Fibroblast of upper back skin (primary cell): Measurements from ENCODE around the gene TBC1D9B.

Experiments used
- DNase-seq: peaks from one replicate; pipeline ENCODE4 v3.0.0-alpha.2; 2013

TBC1D9B gene

GRCh38 chr5:179906795-179907555 is 722 bp downstream of the TBC1D9B start:
- peak; percentile 11 for DNase-seq

DNA sequence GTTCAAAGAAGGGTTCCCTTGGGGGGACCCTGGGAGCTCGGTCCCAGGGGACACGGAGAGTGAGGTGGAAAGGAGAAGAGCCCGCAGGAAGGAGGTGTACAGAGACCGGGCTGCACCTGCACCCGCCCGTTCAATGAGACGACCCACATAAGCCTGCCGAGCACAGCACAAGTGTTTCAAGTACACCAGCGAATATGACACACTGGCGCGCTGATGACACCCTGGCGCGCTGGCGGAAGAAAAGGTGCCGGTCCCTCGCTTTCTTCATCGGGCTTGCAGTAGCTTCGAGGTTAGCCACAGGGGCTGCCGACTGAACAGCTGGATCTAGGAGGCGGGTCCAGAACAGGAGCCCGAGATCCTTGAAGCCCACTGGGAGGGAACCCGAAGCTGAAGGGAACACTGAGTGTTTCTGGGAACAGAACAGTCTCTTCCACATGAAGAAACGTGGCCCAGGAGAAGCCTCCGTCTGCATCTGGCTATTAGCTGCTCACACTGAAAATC is 1.4 kb downstream of the TBC1D9B start:
- peak; percentile 6 for DNase-seq

- no peak for DNase-seq
Observed at GRCh38 chr5:179905161-179905560, 2.5 kb downstream of the TBC1D9B start.

GRCh38 chr5:179904463-179905160 is 3.1 kb downstream of the TBC1D9B start:
- no peak for DNase-seq

DNA sequence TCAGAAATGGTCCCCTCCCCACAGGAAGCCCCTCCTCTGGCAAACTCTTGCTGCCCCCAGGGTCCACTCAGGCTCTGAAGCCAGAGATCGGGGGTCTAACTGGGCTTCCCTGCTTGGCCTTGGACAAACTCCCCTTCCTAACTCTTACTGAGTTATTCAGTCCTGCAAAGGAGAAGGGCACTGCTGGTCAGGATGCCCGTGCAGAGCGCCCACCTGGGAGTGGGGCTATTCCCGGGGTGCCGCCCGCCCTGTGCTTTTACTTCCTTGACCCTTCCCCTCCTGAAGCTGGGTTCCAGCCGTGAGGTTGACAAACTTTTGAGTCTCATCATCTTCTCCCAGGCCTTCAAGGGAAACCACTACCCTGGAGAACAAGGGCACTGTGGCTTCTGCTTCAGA is 4.9 kb downstream of the TBC1D9B start:
- DNase-seq: no peak

DNA sequence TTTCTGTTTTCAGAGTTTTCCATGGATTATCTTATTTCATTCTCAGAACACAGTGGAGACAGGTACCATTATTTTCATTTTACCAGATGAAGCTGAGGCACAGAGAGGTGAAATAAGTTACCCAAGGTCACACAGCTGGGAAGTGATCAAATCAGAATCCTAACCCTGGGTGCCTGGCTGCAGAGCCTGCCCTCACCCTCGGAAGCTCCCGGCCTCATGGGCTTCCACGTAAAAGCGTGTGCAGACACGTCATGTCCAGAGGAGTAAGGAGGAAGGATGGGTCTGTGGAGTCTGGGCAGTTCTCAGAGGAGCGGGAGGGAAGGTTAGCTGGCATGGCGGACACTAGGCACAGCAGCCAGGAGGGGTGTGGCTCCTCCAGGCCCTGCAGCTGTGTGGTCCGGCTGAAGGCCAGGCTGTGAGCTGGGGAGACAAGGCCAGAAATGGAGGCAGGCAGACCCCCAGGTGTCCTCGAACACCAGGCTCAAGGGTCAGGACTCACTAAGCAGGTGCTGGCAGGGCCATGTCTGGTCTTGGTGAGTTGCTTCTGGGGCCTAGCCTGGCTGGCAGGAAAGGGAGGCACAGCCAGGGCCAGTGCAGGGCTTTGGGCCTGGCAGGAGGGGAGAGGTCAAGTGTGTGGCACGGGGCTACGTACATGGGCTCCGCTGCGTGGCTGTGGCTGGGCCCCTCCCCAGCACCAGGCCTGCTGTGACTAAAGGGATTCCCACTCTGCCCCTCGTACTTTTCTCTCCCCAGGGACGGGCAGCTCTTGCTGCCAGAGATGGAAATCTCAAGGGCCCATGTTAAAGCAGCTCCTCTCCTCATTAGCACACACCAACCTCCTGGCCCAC is 5.6 kb downstream of the TBC1D9B start:
- no peak for DNase-seq

GRCh38 chr5:179901462-179901861 is 6.2 kb downstream of the TBC1D9B start:
- DNase-seq: no peak

GRCh38 chr5:179900711-179901110 is 7.0 kb downstream of the TBC1D9B start:
- no peak for DNase-seq

DNA sequence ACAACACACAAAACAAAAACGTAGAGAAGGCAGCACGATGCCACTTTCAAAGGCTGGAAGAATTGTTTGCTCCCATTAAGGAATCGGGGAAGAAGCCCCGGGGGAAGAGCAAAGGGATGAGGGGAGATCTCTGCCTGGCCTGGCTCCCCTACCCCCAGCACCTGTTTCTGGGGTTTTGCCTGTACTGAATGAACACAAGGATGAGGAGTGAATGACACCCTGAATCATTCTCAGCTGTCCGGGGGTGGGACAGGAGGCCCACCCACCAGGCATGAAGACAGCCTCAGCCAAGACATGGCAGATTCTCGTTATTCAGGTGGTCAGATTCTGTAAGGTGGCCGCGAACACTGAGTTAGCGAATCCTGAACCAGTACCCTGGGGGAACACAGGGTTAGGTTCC is 7.5 kb downstream of the TBC1D9B start:
- no peak for DNase-seq

- DNase-seq: no peak
Observed at GRCh38 chr5:179895861-179896260, 11.8 kb downstream of the TBC1D9B start.

GRCh38 chr5:179893958-179894895 is 13.5 kb downstream of the TBC1D9B start:
- no peak for DNase-seq

DNA sequence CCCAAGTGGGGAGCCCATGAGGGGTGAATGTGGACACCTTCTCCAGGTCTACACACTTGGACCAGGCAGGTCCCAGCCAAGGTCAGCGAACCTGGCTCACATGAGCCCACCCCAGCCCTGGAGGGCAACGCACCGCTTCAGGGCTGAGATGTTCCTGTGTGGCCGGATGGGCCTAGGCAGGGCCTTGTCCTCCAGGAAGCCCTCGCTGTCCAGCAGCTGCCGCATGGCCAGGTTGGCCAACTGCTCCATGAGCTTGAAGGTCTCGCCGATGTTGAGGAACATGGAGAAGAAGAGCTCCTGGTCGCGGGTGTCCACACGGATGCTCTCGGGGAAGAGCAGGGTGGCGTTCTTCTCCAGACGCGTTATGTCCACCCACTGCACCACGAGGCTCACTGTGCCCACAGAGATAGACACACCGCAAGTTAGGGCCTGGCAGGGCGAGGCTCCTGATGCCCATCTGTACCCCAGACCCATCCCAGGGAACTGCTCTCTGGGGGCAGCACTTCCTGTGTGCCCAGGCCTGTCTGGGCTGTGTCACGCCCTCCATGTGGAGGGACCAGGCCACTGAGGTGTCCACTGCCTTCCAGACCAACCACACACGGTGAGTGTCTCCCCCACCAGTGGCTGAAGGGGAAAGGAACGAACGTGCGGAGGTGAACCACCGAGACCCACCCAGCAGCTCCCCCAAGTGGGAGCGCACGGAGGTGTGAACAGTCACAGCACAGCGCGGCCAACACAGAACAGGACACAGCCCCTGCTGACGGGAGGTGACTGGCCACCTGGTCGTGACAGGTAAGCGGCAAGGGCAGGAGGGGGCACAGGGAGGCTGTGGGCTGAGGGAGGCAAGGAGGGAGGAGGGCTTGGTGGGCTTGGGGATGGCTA is 14.4 kb downstream of the TBC1D9B start:
- DNase-seq: no peak

GRCh38 chr5:179892255-179892654 is 15.4 kb downstream of the TBC1D9B start:
- DNase-seq: no peak

DNA sequence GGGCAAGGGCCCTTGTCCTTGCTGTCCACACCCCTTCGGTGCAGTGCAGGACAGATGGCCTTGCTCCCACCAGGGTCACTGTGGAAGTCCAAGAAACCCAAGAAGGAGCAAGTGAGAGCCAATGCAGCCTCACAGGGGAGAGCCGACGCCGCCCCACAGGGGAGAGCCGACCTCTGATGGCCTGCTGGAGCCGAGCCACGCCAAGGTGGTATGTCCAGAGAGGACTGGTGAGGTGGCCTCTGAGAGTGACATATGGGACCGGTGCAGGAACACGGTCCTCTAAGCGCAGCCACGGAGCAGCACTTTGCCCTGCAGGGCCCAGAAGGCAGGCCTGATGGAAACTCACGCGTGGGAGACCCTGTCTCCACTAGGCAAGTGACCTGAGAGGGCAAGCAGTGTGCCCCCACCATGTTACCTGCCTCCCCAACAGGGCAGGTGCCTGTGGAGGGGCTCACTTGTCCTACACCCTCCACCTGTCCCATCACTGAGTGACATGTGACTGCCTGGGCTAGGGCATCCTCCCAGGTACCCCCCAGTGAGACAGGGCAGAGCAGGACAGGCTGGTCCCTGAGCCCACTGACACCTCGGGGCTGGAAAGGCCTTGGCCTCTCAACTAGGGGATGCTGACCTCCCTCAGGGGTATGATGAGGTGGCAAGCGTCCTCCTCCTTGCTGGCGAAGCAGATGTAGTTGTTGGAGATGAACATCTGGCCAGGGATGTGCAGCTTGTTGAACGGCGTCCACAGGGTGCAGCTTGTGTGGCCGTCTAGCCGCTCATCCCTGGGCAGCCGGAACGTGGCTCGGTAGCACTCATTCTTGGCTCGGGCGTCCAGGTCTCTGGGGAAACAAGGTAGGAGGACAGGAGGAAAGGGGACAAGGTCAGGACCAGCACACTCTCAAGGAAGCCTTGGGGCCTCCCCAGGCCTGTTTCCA is 16.7 kb downstream of the TBC1D9B start:
- DNase-seq: no peak

- no peak for DNase-seq
Observed at GRCh38 chr5:179889885-179890284, 17.8 kb downstream of the TBC1D9B start.

DNA sequence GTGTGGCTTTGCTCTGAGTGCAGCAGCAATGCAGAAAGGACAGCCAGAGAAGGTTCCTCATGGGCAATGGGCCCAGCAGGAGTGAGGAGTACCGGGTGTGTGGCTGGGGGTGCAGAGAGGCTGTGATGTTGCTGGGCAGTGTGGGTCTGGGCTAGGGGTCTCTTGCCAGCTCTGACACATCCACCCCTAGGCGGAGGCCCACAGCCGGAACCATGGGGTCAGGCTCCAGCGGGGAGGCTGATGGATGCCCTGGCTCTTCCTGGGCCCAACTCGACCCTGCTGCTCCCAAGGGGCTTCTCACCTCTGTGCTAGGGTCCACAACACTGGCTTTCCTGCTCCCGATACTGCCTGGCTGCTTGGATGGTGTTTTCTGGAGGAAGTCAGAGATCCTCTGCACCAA is 19.9 kb downstream of the TBC1D9B start:
- DNase-seq: no peak

- no peak for DNase-seq
Observed at GRCh38 chr5:179887095-179887494, 20.6 kb downstream of the TBC1D9B start.

DNA sequence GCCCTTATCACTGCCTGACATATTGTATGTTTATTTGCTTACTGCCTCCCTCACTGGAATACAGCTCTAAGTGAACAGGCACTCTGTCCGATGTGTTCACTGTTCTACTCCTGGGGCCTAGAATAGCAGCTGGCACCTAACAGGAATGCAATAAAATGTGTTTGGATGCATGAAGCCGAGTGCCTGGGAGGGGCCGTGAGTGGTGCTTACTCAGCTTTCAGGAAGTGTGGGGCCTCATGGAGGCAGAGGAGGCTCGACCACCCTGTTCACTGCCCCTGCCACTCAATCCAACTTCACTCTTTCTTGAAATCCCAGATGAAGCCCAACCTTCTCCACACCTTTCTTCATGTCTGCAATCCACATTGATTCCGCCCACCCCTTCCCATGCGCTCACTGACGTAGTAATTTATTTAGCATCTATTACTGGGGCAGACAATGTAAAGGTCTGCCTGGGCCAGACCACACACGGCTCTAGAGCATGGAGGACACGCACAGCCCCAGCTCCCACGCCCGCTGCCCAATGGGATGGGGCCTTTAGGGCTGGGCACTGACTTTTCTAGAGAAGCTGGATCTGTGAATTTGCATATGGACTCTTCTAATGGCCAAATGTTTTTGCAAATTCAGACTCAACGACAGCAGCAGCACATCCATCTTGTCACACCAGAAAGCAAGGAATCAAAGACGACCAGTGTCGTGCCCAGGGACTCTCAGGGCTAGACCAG is 21.3 kb downstream of the TBC1D9B start:
- DNase-seq: no peak

- DNase-seq: no peak
Observed at GRCh38 chr5:179885491-179886090, 22.1 kb downstream of the TBC1D9B start.
